Measurements from ENCODE around the gene MEI1. TPM values are rescaled to one million over a fixed set of nuclear protein-coding genes. Genes with fewer than 3 reads are reported as not detected.

MEI1 gene
- total and polyA plus RNA-seq, 2 of the 4 experiments (the other 2 are of a cell fraction): 0.90 to 2.6 TPM

- ATAC-seq (ENCODE audit: low read depth) (no peak), DNase-seq (no peak)
- Histone ChIP-seq H4K20me1 (ENCODE audit: insufficient read depth, low read length) (no peaks in the 10 kb centered on the region), H3K9ac (ENCODE audit: low read depth, low read length) (no peak overlapping the region), H4K91ac (ENCODE audit: insufficient read depth, low read depth, low read length) (no peak overlapping the region), H3K4ac (ENCODE audit: low read depth, low read length) (no peak overlapping the region), H4K8ac (ENCODE audit: low read depth in 2 of 2, low read length in 2 of 2) (no peak overlapping the region), H2AFZ (replicated peaks; ENCODE audit: low read length, poor library complexity) (no peak overlapping the region), H3K56ac (ENCODE audit: extremely low read depth, insufficient read depth, low read length) (no peak overlapping the region), H3K23ac (ENCODE audit: low read depth, low read length) (no peak overlapping the region), H2BK120ac (ENCODE audit: low read depth, low read length) (no peak overlapping the region), H4K5ac (ENCODE audit: low read depth, low read length) (no peak overlapping the region), H3K9me3 (ENCODE audit: control insufficient read depth, insufficient read depth, low read length) (no peaks in the 10 kb centered on the region), H2BK15ac (ENCODE audit: low read depth, low read length) (no peak overlapping the region), H2BK5ac (ENCODE audit: low read depth, low read length, poor library complexity, severe bottlenecking) (no peak overlapping the region), H2BK20ac (ENCODE audit: low read depth, low read length) (no peak overlapping the region), H3K18ac (ENCODE audit: low read depth, low read length) (no peak overlapping the region), H3K14ac (replicated peaks; ENCODE audit: low read depth, low read length) (no peak overlapping the region), H3K27ac (ENCODE audit: insufficient read depth, low read length) (no peak overlapping the region), H3K36me3 (ENCODE audit: control insufficient read depth, insufficient read depth, low read length) (peaks cover 6% of the 10 kb centered on the region; the same call in 1 of the 2 replicates), H3K4me1 (ENCODE audit: control insufficient read depth, insufficient read depth, low read length) (no peaks in the 10 kb centered on the region), H3K4me2 (ENCODE audit: low read depth, low read length) (no peak overlapping the region), H3K27me3 (ENCODE audit: control insufficient read depth, insufficient read depth, low read length) (no peaks in the 10 kb centered on the region), H3K9me1 (ENCODE audit: insufficient read depth, low read length) (peaks cover 12% of the 10 kb centered on the region), H3K4me3 (ENCODE audit: insufficient read depth, low read depth, low read length) (no peak overlapping the region), H2AK9ac (replicated peaks; ENCODE audit: low read depth, low read length, poor library complexity) (no peak overlapping the region), H2AK5ac (ENCODE audit: low read depth, low read length) (no peak overlapping the region), H3K79me1 (ENCODE audit: low read depth in 1 of 2, low read length in 2 of 2) (peaks cover 2 to 12% of the 10 kb centered on the region in 2 experiments; a peak in 2 of 4 replicates)
- ChIA-PET CTCF (no interaction called here), POLR2A (ENCODE audit: unreplicated experiment) (no interaction called here)
- TF ChIP-seq CEBPB (IDR thresholded peaks at IDR 0.05; ENCODE audit: low read depth, low read length): no peak
- TF ChIP-seq RAD21 (IDR thresholded peaks at IDR 0.05; ENCODE audit: low read length): no peak
- TF ChIP-seq ELK1 (IDR thresholded peaks at IDR 0.05; ENCODE audit: borderline replicate concordance, low read depth, low read length): no peak
- TF ChIP-seq MXI1 (IDR thresholded peaks at IDR 0.05; ENCODE audit: borderline replicate concordance, low read depth, low read length): no peak
- TF ChIP-seq NFE2L2 (IDR thresholded peaks at IDR 0.05; ENCODE audit: low read depth, low read length): no peak
- no peak for TF ChIP-seq FOS (IDR thresholded peaks at IDR 0.05; ENCODE audit: low read depth, low read length)
- TF ChIP-seq SMC3 (IDR thresholded peaks at IDR 0.05; ENCODE audit: low read depth, low read length): no peak
- TF ChIP-seq CTCF (conservative IDR thresholded peaks at IDR 0.05; ENCODE audit: low read depth, low read length): no peak
- no peak for TF ChIP-seq RCOR1 (IDR thresholded peaks at IDR 0.05; ENCODE audit: insufficient replicate concordance, low read length)
- TF ChIP-seq MAFK (IDR thresholded peaks at IDR 0.05; ENCODE audit: low read depth, low read length): no peak
- TF ChIP-seq CHD1 (IDR thresholded peaks at IDR 0.05; ENCODE audit: low read depth, low read length): no peak
- TF ChIP-seq, protein P1, sequence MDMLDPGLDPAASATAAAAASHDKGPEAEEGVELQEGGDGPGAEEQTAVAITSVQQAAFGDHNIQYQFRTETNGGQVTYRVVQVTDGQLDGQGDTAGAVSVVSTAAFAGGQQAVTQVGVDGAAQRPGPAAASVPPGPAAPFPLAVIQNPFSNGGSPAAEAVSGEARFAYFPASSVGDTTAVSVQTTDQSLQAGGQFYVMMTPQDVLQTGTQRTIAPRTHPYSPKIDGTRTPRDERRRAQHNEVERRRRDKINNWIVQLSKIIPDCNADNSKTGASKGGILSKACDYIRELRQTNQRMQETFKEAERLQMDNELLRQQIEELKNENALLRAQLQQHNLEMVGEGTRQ (IDR thresholded peaks at IDR 0.05; ENCODE audit: low read depth, low read length): no peak
- dilution Hi-C loops (cut with HindIII; ENCODE audit: low sequenced_read_pairs, unreplicated experiment) (no loop called here), in situ Hi-C loops (cut with MboI; ENCODE audit: low sequenced_read_pairs) (no loop called here), intact Hi-C loops (cut with micrococcal nuclease) (no loop called here)
- 83% methylated on average over 7 of the region's 12 CpGs; no CpG with 5 or more reads in 1 of the 2 experiments for WGBS, 2 experiments (ENCODE audit: extremely low coverage in 2 of 2, insufficient read length in 1 of 2)
- no TSS peak for BruUV-seq (replicated peaks)
These were observed 110.7 kb downstream of the MEI1 start for GRCh38 chr22:41810022-41810421.
